CD4-positive, alpha-beta T cell treated with Interleukin-10 for 1 hour (primary cell): ENCODE measurements around the gene MED15.
"Not testable (repeated sequence)": the region's sequence is repeated elsewhere in the genome, so short reads cannot be mapped to it uniquely, and the experiment has no call there.

Source experiments
- DNase-seq: peaks from one replicate; pipeline ENCODE4 v3.0.0-alpha.2; 2020

Gene MED15

DNA sequence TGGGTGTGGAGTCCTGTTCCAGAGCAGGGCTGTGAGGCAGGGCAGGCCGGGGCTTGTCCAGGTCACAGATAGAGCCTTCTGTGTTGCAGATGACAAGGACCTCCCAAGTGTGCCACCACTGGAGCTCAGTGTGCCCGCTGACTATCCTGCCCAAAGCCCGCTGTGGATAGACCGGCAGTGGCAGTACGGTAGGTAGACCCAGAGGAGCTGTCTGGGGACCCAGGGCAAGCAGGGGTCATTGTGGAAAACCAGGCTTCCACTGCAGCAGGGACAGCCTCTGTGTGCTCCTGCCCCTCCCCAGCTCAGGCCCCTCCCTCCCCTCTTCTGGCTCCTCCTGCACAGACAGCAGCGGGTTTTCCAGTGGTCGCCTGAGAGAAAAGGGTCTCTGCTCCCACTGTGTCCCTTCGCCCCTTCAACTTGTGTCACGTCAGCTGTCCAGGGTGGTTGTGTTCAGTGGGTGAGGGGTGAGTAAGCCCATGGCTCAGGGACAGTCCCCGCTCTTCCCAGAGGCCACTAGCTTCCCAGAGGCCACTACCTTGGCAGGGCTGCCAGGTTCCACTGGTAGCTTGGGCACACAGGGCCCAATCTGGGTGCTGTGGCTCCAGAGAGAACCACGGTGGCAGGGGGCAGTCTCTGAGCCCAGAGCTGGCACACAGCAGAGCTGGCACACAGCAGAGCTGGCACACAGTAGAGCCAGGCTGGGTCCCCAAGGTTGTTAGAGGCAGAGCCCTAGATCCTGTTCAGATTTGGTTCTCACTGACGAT is 78.4 kb downstream of the MED15 start:
- no peak for DNase-seq

DNA sequence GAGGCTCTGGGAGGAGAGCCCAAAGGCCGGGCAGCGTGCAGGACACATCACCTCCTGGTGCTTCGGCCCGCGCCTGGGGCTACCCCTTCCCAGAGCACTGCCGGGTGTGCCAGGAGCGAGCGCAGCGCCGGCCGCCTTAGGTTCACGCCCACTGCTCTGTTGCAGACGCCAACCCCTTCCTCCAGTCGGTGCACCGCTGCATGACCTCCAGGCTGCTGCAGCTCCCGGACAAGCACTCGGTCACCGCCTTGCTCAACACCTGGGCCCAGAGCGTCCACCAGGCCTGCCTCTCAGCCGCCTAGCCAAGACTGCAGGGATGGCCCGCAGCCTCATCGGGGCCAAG is 79.0 kb downstream of the MED15 start:
- DNase-seq, result no peak

DNA sequence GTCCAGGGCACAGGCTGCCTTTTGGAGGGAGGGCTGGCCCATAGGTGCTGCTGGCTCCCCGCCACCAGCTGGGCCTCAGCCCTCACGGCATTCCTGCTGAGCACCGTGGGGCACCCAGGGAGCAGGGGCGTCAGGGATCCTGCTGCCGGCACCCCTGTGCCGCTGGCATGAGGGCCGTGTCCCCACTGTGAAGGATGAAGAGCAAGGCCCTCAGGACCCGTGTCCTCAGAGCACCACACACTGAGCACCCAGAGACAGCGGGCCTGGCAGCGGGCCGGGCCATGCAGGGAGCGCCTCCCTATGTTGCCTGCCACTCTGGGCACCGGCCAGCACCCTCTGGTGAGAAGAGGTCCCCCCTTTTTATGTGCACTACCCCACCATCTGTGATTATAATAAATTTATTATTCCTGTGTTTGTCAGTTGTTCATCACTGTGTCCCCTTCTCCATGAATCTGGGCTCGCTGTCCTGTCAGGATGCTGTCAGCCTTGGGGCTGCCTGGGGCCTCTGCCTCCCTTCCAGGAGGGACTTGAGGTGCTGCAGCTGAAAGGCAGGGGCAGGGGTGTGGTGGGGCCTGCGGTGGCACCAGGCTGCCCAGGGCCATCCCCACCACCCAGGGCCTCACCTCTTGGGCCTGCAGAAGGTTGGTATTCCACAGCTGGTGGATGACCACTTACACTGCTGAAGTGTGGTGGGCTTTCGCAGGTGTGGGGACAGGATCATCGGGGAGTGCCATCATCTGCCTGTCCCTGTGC is 80.0 kb downstream of the MED15 start:
- DNase-seq, result no peak

DNA sequence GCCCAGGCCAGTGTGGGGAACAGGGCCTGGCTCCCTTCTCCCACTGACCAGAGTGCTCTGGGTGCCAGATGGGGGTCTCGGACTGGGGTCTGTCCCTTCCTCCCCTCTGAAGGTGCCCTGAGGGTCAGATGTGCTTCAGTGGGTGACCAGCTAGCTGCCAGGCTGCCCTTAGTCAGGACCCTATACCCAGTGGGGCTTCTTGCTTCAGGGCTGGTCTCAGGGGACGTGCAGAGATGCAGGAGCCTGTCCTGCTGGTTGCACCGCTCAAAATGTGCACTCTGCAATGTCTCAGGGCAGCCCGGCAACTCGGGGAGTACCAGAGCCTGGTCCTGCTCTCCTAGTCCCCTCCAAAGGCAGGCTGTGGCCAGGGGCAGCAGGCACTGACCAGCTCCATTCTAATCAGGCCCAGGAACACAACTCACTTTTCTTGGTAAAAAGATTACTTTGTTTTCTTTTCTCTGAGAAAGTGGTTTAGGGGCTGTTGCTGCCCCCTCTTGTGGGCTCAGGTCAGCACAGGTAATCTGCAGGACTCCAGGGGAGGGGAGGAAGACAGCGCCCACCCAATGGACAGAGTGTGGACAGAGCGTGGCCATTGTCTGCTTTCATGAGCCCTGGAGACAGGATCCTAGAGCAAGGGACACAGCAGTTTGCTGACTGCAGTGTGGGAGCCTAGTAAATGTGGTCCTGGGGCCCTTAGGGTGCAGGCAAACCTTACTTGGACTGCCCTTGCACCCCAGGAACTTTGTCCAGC is 80.9 kb downstream of the MED15 start:
- no peak for DNase-seq

DNA sequence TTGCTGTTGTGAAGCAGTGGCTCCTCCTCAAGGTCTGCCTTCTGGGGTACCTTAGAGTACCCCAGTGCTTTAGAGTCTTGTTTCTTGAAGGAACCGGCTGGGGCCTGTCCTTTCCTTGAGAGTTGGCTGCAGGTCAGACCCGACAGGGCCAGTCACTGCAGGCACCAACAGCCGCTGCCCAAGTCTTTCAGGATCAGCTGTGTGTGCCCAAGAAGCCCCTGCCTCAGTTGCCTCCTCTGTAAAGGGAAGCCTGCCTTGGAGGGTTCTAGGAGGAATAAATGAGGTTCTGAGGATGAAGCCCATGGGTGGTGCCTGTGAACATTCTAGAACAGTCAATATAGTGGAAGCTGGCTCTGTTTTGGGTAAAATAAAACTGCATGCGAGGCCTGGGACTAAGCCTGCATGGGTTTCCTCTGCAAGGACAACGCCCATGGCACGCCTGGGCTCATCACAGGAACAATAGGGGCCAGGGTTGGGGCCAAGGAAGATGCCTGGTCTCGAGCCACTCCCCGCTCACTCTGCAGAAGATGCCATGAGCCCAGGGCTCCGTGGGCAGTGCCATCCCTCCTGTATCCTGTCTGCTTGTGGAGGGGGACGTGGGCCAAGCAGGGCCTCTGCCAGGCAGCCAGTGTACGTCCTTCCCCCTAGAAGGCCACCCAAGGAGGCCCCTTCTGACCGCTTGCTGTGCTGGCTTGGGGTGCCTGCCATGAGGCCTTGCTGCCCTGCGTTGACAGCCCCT is 81.6 kb downstream of the MED15 start:
- DNase-seq, result no peak

DNA sequence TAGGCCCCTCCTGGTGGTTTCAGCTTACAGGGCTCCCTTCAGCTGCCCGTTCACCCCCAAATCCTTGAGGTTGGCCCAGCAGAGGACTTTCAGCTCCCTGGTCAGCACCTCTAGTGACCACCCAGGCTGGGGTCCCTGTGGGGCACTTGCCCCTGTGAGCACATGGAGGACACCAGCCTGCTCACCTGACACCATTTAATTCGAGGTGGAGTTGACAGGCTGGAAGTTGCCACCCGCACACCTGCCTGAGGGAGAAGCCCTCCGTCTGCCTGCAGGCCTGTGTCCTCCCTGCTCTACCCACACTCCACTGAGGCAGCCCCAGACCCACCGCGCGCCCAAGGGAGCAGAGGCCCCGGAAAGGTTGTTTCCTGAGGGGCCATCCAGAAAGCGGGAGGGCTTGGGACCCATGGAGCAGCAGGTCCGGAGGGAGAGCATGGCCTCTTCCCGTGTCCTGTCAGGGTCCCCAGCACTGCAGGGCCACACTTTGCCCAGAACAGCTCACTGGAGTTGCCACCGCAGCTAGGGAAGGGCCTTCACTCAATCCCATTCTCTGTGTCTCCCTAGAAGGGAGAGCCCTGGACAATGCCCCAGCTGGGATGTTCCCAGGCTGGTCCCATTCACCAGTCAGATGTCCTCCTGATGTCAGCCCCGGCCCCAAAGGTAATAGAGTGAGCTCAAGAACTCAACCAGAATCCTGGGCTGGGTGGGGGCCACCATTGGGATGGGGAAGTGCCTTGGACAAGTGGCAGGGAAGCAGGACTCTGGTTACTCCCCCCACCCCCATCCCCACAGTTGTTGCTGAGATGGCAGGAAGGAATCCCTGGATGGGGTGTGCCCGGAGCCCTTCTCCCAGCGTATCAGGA is 82.4 kb downstream of the MED15 start:
- no peak for DNase-seq

DNA sequence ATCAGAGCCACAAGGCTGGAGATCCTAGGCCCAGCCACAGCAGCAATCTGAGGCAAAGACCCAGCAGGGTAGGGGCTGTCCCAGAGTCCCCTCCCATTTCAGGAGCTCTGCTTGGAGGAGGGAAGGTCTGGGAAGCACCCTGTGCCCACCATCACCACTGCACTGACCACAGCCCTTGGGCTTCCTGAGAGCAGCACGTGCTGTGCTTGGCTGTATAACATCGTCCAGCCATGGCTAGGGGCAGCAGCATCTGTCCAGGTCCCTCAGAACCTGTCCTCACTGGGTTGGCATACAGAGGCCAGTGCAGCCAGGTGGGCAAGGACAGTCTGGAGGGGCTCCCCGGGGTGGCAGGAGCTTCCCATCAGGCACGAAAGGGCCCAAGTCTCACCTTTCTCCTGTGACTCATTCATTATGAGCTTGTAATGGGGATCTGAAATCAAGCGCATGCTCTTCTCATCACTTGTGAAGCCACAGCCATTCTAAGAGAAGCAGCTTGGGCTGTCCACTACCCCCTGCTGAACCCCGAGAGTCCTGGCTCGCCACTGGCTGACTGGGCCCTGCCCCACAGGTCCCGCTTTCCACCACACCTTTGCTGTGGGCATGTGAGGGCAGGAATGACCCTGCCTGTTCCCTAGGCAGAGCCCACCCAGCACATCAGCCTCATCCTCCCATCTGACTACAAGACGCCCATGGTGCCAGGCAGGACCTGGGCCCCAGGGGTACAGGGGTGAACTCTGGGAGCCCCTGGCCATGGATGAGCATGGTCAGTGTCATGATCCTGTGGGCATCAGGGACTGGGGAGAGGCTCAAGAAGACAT is 83.3 kb downstream of the MED15 start:
- DNase-seq, result no peak

DNA sequence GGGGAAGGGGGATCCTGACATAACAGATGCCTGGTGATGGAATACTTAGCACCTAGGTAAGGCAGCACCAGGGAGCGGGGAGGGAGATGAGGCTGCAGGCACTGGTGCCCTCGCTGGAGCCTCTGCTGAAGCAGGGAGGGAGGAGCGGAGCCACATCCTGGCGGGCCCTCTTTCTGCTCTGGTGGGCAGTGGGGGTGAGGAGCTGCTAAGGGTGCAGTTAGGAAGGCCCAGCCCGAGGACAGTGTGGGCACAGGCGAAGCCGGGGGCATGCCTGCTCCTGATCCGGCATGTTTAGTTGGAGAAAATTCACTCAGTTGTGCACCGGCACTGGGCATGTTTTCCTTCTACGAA is 83.9 kb downstream of the MED15 start:
- no peak for DNase-seq

DNA sequence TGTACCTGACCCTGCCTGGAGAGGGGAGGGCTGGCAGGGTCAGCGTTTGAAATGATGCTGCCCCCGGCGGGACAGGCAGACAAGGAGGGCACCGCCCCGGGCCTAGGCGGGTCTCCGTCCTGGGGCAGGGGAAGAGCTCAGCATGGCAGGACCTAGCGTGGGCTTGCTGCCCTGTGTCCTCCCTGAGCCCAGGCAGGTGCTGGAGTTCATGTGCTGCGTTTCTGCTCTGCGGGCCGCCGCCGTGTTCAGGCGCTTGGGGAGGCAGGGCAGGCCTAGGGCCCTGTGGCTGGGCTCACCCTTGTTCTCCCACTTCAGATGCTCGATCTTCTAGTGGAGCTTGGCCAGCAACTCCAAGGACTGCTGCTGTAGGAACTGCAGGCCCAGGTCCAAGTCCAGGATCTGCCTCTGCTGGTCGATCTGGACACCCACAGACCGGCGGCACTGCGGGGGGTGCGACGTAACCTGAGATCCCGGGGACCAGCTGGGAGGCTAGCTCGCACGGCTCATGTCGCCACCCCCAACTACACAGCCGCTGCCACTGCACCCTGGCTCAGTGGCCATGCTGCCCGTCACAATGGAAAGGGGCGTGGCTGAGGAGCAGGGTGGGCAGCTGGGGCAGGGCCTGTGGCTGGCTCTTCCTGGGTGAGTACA is 84.4 kb downstream of the MED15 start:
- DNase-seq, result no peak

DNA sequence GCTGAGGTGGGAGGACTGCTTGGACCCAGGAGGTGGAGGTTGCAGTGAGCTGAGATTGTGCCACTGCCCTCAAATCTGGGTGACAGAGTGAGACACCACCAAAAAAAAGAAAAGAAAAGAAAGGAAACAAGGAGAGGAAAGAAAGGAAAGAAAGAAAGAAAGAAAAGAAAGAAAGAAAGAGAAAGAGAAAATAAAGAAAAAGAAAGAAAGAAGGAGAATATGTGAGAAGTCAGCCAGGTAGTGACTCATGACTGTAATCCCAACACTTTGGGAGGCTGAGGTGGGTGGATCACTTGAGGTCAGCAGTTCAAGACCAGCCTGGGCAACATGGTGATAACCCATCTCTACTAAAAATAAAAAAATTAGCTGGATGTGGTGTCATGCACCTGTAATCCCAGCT is 86.6 kb downstream of the MED15 start:
- DNase-seq, result not testable (repeated sequence)

DNA sequence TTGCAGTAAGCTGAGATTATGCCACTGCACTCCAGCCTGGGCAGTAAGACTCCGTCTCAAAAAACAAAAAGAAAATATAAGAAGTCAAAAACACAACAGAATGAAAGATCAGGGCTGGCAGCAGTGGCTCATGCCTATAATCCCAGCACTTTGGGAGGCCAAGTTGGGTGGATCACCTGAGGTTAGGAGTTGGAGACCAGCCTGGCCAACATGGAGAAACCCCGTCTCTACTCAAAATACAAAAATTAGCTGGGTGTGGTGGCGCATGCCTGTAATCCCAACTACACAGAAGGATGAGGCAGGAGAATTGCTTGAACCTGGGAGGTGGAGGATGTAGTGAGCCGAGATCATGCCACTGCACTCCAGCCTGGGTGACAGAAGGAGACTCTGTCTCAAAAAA is 87.1 kb downstream of the MED15 start:
- DNase-seq, result not testable (repeated sequence)

DNA sequence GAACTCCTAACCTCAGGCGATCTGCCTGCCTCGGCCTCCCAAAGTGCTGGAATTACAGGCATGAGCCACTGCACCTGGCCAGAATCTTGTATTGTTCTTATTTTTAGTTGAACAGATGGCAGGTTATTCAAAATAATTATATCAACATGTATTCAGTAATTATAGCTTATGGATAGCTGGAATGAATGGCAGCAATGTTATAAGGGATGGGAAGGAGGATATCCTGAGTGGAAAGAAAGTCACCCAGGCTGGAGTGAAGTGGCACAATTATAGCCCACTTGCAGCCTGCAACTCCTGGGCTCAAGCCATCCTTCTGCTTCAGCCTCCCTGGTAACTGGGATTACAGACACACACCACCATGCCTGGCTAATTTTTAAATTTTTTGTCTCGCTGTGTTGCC is 88.1 kb downstream of the MED15 start:
- no peak for DNase-seq

DNA sequence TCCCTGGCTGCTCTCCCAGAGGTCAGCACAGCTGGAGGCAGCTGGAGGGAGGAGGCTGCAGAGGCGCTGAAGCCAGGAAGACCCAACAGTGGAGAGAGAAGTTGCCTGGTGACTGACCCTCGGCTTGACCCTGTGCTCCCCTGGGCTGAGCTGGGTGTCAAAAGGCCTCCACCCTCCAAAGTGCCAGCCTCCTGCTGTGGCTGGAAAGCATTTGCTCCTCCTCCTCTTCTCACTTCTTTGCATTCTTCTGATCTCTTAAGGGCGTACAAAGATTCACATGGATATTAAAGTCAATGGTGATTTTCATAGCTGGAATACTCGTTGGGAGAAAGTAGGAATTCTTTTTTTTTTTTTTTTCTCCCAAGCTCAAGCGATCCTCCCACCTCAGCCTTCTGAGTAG is 91.7 kb downstream of the MED15 start:
- DNase-seq, result no peak

DNA sequence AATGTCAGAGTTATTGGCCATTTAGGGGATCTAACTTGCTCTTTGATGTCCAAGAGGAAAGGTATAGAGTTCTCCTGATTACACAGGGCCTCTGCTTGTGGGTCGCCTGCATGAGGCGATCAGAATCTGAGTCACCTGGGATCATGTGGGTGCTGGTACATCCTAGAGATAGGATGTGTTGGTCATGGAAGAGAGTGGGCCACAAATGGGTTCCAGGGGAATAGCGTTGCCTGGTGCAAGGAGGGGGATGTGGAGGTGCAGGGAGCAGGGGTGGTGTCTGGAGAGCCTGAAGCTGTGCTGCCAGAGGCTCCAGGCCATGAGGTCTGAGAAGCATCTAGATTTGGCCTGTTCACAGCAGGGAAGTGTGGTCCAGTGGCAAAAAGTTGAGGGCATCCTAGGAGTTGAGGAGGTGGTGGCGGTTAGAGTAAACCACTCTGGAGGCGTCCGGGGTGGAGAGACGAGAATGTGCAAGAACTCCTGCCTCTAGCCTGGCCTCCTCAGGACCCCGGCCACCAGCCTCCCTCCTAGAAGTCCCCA is 92.8 kb downstream of the MED15 start:
- DNase-seq, result no peak

DNA sequence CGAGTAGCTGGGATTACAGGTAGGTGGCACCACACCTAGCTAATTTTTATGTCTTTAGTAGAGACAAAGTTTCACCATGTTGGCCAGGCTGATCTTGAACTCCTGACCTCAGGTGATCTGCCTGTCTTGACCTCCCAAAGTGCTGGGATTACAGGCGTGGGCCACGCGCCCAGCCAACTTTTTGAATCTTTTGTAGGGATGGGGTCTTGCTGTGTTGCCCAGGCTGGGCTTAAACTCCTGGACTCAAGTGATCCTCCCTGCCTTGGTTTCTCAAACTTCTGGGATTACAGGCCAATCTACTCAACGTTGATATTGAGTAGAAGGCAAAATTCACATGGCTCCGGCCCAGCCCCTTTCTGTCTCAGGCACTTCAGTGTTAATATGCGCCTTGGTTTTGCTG is 93.9 kb downstream of the MED15 start:
- no peak for DNase-seq

DNA sequence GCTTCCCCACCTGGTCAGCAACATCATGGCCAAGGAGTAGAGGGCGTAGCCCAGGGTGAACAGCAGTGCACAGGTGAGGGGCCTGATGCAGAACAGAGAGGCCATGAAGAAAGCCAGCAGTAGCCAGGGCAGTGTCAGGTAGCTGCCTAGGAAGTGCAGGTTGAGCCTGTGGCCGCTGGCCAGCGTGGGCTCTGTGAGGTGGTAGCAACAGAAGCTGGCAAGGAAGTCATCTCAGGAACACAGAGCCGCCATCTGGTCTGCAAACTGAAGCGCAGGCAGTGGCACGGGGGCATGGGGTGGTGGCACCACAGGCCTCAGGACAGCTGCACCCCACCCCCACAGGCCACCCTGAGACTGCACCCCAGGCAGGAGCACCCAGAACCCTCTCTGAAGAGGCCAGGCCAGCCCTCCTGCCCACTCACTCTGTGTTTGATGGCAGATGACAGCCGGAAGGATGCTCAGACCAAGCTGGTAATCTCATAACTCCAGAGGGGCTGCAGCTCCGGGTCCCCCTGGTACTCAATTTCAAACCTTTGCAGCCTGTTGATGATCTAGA is 95.3 kb downstream of the MED15 start:
- no peak for DNase-seq

DNA sequence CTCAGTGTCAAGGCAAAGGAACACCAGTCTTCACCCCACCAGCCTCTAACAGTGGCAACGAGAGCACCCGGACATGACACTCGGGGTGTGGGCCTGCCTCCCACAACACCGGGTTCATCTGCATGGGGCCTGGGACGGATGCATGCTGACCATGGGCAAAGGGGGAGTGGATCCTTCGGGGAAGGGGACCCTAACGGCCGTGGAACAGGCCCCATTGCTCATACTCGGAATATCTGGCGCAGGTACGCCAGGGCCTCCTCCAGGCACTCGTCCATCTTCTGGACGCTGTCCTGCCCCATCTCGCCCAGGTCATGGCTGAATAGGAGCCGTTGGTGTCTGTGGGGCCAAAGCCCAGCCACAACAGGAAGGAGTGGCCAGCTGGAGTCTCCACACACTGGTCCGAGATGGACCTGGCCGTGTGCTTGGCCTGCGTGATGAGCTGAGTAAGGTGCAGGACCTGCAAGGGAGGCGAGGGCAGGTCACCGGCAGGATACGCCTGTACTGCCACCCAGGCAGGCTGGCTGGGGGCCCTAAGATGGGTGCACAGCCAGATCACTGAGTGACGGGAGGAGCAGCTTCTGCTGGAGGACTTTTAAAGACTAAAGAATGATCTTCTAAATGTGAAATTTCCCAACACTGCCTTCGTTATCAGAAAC is 96.8 kb downstream of the MED15 start:
- no peak for DNase-seq

DNA sequence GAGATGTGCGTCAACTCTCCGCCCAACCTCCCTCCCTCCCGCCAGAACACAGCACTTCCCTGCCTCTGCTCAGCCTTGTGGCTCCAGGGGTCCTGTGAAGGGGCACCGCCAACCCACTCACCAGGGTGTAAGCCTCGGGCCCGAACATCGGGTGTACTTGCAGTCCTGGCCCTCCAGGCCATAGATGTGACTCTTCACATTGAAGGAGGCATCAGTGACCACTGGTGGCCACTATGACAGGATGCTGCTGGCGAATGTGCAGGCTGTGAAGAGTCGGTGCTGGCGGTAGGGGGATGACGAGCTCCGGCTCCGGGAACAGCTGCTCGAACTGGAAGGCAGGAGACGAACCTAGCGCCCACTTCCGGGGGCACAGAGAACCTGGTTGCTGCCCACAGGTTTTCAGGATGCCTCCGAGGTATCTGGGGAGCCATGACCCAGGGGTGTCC is 97.4 kb downstream of the MED15 start:
- DNase-seq, result no peak

DNA sequence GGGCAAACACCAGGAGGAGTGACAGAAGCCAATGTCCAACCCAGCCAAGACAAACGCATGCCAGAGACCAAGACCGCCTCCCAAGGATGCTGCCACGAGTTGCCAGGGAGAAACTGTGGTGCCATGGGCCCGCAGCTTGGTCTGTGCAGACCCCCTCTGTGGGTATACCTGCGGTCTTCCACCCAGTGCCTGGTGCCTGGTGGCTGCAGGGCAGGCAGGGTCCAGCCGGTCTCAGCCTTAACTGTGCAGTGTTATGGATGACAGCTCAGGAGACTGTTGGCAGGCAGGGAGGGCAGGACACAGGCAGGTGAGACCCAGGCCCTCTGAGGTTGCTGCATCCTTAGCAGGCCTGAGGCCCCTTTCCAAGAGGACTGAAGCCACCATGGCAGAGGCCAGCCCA is 97.9 kb downstream of the MED15 start:
- no peak for DNase-seq
